K562 (cell line): ENCODE results near the gene RPS6KA4. TPM values are rescaled to one million over a fixed set of nuclear protein-coding genes. Genes with fewer than 3 reads are reported as not detected.
A peak's percentile ranks its signal among the peaks of the same experiment; 100 is the strongest.

Experiments
- ARID2 ChIP-seq: fragments of 450-650 bp; IDR thresholded peaks from 2 replicates; pipeline ENCODE4 v1.6.1; 2017; ENCODE audit warnings: antibody characterized with exemption, mild to moderate bottlenecking
- CREB1 ChIP-seq, 2 experiments: sonication (generic) in 1 of 2; formaldehyde crosslinking in 1 of 2; IDR thresholded peaks; 2 replicates each; pipeline versions ENCODE4 v1.6.1 to v1.8.0; 2012 to 2022; ENCODE audit warnings: inconsistent platforms in 1 of 2, mild to moderate bottlenecking in 1 of 2, missing genetic modification reagents in 1 of 2, moderate library complexity in 1 of 2
- ELF1 ChIP-seq: fragments of 200-800 bp; sonication (Bioruptor generic); IDR thresholded peaks from 2 replicates; pipeline ENCODE4 v1.6.1; 2016; ENCODE audit warnings: missing genetic modification characterization, missing compliant biosample characterization
- FOXP1 ChIP-seq: sonication (generic); formaldehyde crosslinking; IDR thresholded peaks from 2 replicates; pipeline ENCODE4 v1.8.0; 2022; ENCODE audit warnings: mild to moderate bottlenecking, missing genetic modification reagents
- GTF3C2 ChIP-seq: IDR thresholded peaks from 3 replicates; pipeline ENCODE4 v1.6.1; 2011; ENCODE audit warnings: borderline replicate concordance, mild to moderate bottlenecking, moderate library complexity; ENCODE audit not compliant: insufficient read length; ENCODE audit errors: extremely low read depth
- JUND ChIP-seq, 2 experiments: IDR thresholded peaks; 2 replicates in 1 of 2; 3 replicates in 1 of 2; pipeline ENCODE4 v1.6.1; 2011; ENCODE audit warnings: borderline replicate concordance in 2 of 2, low read depth in 2 of 2, low read length in 2 of 2, improper control_type of control experiment in 1 of 2, missing biosample characterization in 1 of 2, missing genetic modification characterization in 1 of 2, missing genetic modification reagents in 1 of 2
- MYC ChIP-seq, 2 experiments: fragments of 250-450 bp in 1 of 2; sonication (Bioruptor Pico) in 1 of 2; IDR thresholded peaks; 2 replicates each; pipeline versions ENCODE4 v1.5.1 to v1.6.1; 2012 to 2021; ENCODE audit warnings: low read depth in 2 of 2, borderline replicate concordance in 1 of 2, improper control_type of control experiment in 1 of 2, low read length in 1 of 2, mild to moderate bottlenecking in 1 of 2, moderate library complexity in 1 of 2
- NEUROD1 ChIP-seq: fragments of 150-350 bp; IDR thresholded peaks from 2 replicates; pipeline ENCODE4 v1.6.1; 2014; ENCODE audit warnings: borderline replicate concordance, low read length, low read depth; ENCODE audit not compliant: partially characterized antibody
- PHB ChIP-seq: fragments of 250-450 bp; sonication (Bioruptor Pico); IDR thresholded peaks from 2 replicates; pipeline ENCODE4 v1.5.0; 2021
- SIX5 ChIP-seq, 2 experiments: IDR thresholded peaks; 2 replicates each; pipeline ENCODE4 v1.6.1; 2011; ENCODE audit warnings: low read length in 2 of 2, borderline replicate concordance in 1 of 2, low read depth in 1 of 2, mild to moderate bottlenecking in 1 of 2, moderate library complexity in 1 of 2; ENCODE audit not compliant: insufficient read depth in 1 of 2
- TBL1XR1 ChIP-seq, 2 experiments: IDR thresholded peaks; 2 replicates each; pipeline ENCODE4 v1.6.1; 2012; ENCODE audit warnings: improper control_type of control experiment in 2 of 2, low read length in 2 of 2, mild to moderate bottlenecking in 1 of 2
- TRIM28 ChIP-seq: fragments of 450-650 bp; IDR thresholded peaks from 2 replicates; pipeline ENCODE4 v1.6.1; 2017
- WHSC1 ChIP-seq: IDR thresholded peaks from one replicate; pipeline ENCODE4 v1.6.1; 2012; ENCODE audit warnings: low read length, control low read depth, inconsistent platforms
- YY1 ChIP-seq, 3 experiments: IDR thresholded peaks; 2 replicates each; pipeline ENCODE4 v1.6.1; 2011; ENCODE audit warnings: low read length in 2 of 3, mild to moderate bottlenecking in 2 of 3, moderate library complexity in 2 of 3, borderline replicate concordance in 1 of 3, control low read depth in 1 of 3, low read depth in 1 of 3; ENCODE audit not compliant: insufficient read depth in 3 of 3, insufficient replicate concordance in 2 of 3, control insufficient read depth in 1 of 3, insufficient read length in 1 of 3; ENCODE audit errors: extremely low read depth in 1 of 3
- ZBTB33 ChIP-seq: sonication (generic); formaldehyde crosslinking; IDR thresholded peaks from 2 replicates; pipeline ENCODE4 v1.8.1; 2023; ENCODE audit warnings: mild to moderate bottlenecking, missing genetic modification reagents
- ZFP36 ChIP-seq: fragments of 150-350 bp; IDR thresholded peaks from 2 replicates; pipeline ENCODE4 v1.6.1; 2018; ENCODE audit warnings: low read length, low read depth; ENCODE audit not compliant: partially characterized antibody
- ZNF134 ChIP-seq: fragments of 250-450 bp; sonication (Bioruptor Pico); conservative IDR thresholded peaks from 2 replicates; pipeline ENCODE4 v1.4.0; 2020
- polyA plus RNA-seq, 8 experiments: library from polyadenylated mRNA; depleted of rRNA in 4 of 8; stranded (reverse) in 5 of 8; unstranded in 3 of 8; fragments of >200 nt; fragmentation: Nextera tagmentation in 2 of 8; fragmentation: Illumina TruSeq in 1 of 8; extraction: Ambion mirVana in 2 of 8; extraction: Trizol in 1 of 8; gene quantifications; 2 replicates each; pipeline versions ENCODE4 v1.2.1 to v1.2.3, GENCODE V29; 2011 to 2014; ENCODE audit warnings: inconsistent platforms in 1 of 8, missing spikeins in 1 of 8
- total RNA-seq, 7 experiments: library from RNA; depleted of rRNA in 6 of 7; stranded (reverse); fragments of >200 nt in 6 of 7; fragmentation: Illumina TruSeq in 2 of 7; extraction: Trizol in 2 of 7; gene quantifications; 2 replicates each; pipeline versions ENCODE4 v1.2.1 to v1.2.3, GENCODE V29; 2011 to 2021; ENCODE audit warnings: low replicate concordance in 1 of 7
- TF ChIP-seq, protein P1 (sequence below): fragments of 250-450 bp; sonication (Bioruptor Pico); IDR thresholded peaks from 2 replicates; pipeline ENCODE4 v1.8.0; 2022; ENCODE audit warnings: moderate library complexity, mild to moderate bottlenecking, inconsistent platforms

Gene RPS6KA4
- total and polyA plus RNA-seq, 9 of the 15 experiments (the other 6 are each of a cell fraction or from before 2014, with no cell fraction given) = 0.15 to 23.8 (median 9.8) TPM

GRCh38 chr11:64356498-64357411 lies 2.2 kb upstream of the RPS6KA4 start (continued):
- TF ChIP-seq ZBTB33 (CRISPR knock-in tag) (peak; percentile 32; the same call in 1 of the 2 replicates), ZFP36 (no peak), ARID2 (peak; percentile 35; the same call in 1 of the 2 replicates), TRIM28 (no peak), PHB (CRISPR knock-in tag) (no peak), SIX5 (IDR thresholded peaks at IDR 0.05; ENCODE audit: borderline replicate concordance in 1 of 2, insufficient read depth in 1 of 2, low read depth in 1 of 2, low read length in 2 of 2) (no peak), FOXP1 (CRISPR knock-in tag) (no peak), JUND (IDR thresholded peaks at IDR 0.05; ENCODE audit: borderline replicate concordance, low read depth, low read length) (peak; percentile 55), JUND (tag; IDR thresholded peaks at IDR 0.05; ENCODE audit: borderline replicate concordance, low read depth, low read length) (peak; percentile 16; the same call in 1 of the 3 replicates), ELF1 (tag) (no peak), WHSC1 (peak; percentile 25), MYC (IDR thresholded peaks at IDR 0.05; ENCODE audit: low read depth, low read length) (0 out of 2 replicates have a peak, but pooled peaks have one; percentile 15), MYC (CRISPR knock-in tag; IDR thresholded peaks at IDR 0.05; ENCODE audit: borderline replicate concordance, low read depth) (no peak), ZNF134 (CRISPR knock-in tag) (no peak), GTF3C2 (peak; percentile 43), TBL1XR1 (IDR thresholded peaks at IDR 0.05; ENCODE audit: low read length in 2 of 2) (peak in 1 of 2 experiments; percentile 62; a peak in 1 of 4 replicates), NEUROD1 (peak; percentile 47), CREB1 (IDR thresholded peaks at IDR 0.05) (0 out of 2 replicates have a peak, but pooled peaks have one; percentile 18), CREB1 (CRISPR knock-in tag; IDR thresholded peaks at IDR 0.05) (peak; percentile 64), YY1 (IDR thresholded peaks at IDR 0.05; ENCODE audit: borderline replicate concordance in 1 of 3, control insufficient read depth in 1 of 3, extremely low read depth in 1 of 3, insufficient read depth in 3 of 3, insufficient read length in 1 of 3, insufficient replicate concordance in 2 of 3, low read depth in 1 of 3, low read length in 2 of 3) (peak in 2 of 3 experiments; percentile 26 to 41)
- TF ChIP-seq, protein P1, sequence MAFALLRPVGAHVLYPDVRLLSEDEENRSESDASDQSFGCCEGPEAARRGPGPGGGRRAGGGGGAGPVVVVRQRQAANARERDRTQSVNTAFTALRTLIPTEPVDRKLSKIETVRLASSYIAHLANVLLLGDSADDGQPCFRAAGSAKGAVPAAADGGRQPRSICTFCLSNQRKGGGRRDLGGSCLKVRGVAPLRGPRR (CRISPR knock-in tag) = no peak
